WTC11 (cell line): ENCODE results near the gene ABHD3. TPM values are rescaled to one million over a fixed set of nuclear protein-coding genes. Genes with fewer than 3 reads are reported as not detected.

Experiments used
- ATAC-seq: fragments of 200-7000 bp; cut with Tn5 transposase; 2 replicates; pipeline ENCODE4 v1.10.0; 2021; ENCODE audit warnings: mild to moderate bottlenecking, moderate library complexity
- CTCF ChIA-PET: fragments of 300-600 bp; sonication (Branson Sonifier 250); formaldehyde crosslinking; loops from one replicate; lab custom pipeline; 2021; ENCODE audit warnings: antibody characterized with exemption; lab: Charles Lee
- POLR2A ChIA-PET: fragments of 350-600 bp; sonication (Branson Sonifier 250); formaldehyde crosslinking; loops from one replicate; lab custom pipeline; 2021; ENCODE audit warnings: antibody characterized with exemption; lab: Charles Lee
- DNase-seq: peaks from one replicate; pipeline ENCODE4 v3.0.0; 2021; ENCODE audit warnings: low spot score
- H3K27ac Mint-ChIP-seq: 2 replicates; pipeline ENCODE4 v1.8.0; 2021; ENCODE audit warnings: mixed read lengths
- H3K27me3 Mint-ChIP-seq: 2 replicates; pipeline ENCODE4 v1.8.0; 2021; ENCODE audit warnings: low read depth, mild to moderate bottlenecking, moderate library complexity, mixed read lengths
- H3K36me3 Mint-ChIP-seq: 2 replicates; pipeline ENCODE4 v1.8.0; 2021; ENCODE audit warnings: mixed read lengths
- H3K4me1 Mint-ChIP-seq: 2 replicates; pipeline ENCODE4 v1.8.0; 2022; ENCODE audit warnings: mixed read lengths
- H3K4me3 Mint-ChIP-seq: 2 replicates; pipeline ENCODE4 v1.8.0; 2021; ENCODE audit warnings: mild to moderate bottlenecking, moderate library complexity, mixed read lengths
- H3K9me3 Mint-ChIP-seq: 2 replicates; pipeline ENCODE4 v1.8.0; 2021; ENCODE audit warnings: mixed read lengths
- CBFB ChIP-seq: sonication (generic); formaldehyde crosslinking; IDR thresholded peaks from 2 replicates; pipeline ENCODE4 v1.8.1; 2022; ENCODE audit warnings: mild to moderate bottlenecking, low read depth, missing genetic modification reagents
- FOXK1 ChIP-seq: sonication (generic); formaldehyde crosslinking; IDR thresholded peaks from 2 replicates; pipeline ENCODE4 v1.8.0; 2022; ENCODE audit warnings: mild to moderate bottlenecking, moderate library complexity, missing genetic modification reagents
- FOXP1 ChIP-seq: sonication (generic); formaldehyde crosslinking; IDR thresholded peaks from 2 replicates; pipeline ENCODE4 v1.8.0; 2022; ENCODE audit warnings: missing genetic modification reagents, mild to moderate bottlenecking, moderate library complexity, borderline replicate concordance
- GABPB1 ChIP-seq: sonication (generic); formaldehyde crosslinking; IDR thresholded peaks from 2 replicates; pipeline ENCODE4 v1.8.1; 2023; ENCODE audit warnings: mild to moderate bottlenecking, missing genetic modification reagents
- KAT7 ChIP-seq: sonication (generic); formaldehyde crosslinking; IDR thresholded peaks from 2 replicates; pipeline ENCODE4 v1.8.1; 2023; ENCODE audit warnings: missing genetic modification reagents, mild to moderate bottlenecking, borderline replicate concordance
- MXD4 ChIP-seq: fragments of 250-450 bp; sonication (Bioruptor Pico); IDR thresholded peaks from 2 replicates; pipeline ENCODE4 v1.8.0; 2021; ENCODE audit warnings: mild to moderate bottlenecking, moderate library complexity, borderline replicate concordance
- NR3C1 ChIP-seq: sonication (generic); formaldehyde crosslinking; conservative IDR thresholded peaks from 2 replicates; pipeline ENCODE4 v1.8.1; 2023; ENCODE audit warnings: low read depth, mild to moderate bottlenecking, missing genetic modification reagents
- OVOL2 ChIP-seq: fragments of 250-450 bp; sonication (Bioruptor Pico); IDR thresholded peaks from 2 replicates; pipeline ENCODE4 v1.9.0; 2021; ENCODE audit warnings: mild to moderate bottlenecking, borderline replicate concordance
- TP53 ChIP-seq: sonication (generic); formaldehyde crosslinking; IDR thresholded peaks from 2 replicates; pipeline ENCODE4 v1.8.1; 2023; ENCODE audit warnings: mild to moderate bottlenecking, missing genetic modification reagents
- ZNF396 ChIP-seq: fragments of 250-450 bp; sonication (Bioruptor Pico); IDR thresholded peaks from 2 replicates; pipeline ENCODE4 v1.8.0; 2021; ENCODE audit warnings: mild to moderate bottlenecking, moderate library complexity, borderline replicate concordance
- total RNA-seq: library from RNA; stranded (reverse); gene quantifications from 3 replicates; pipeline ENCODE4 v1.2.3, GENCODE V29; 2021
- TF ChIP-seq, protein P1 (sequence below): sonication (generic); formaldehyde crosslinking; IDR thresholded peaks from 2 replicates; pipeline ENCODE4 v1.8.1; 2023; ENCODE audit warnings: mild to moderate bottlenecking, moderate library complexity, missing genetic modification reagents
- TF ChIP-seq, protein P2 (sequence below): sonication (generic); formaldehyde crosslinking; IDR thresholded peaks from 2 replicates; pipeline ENCODE4 v1.8.1; 2023; ENCODE audit warnings: mild to moderate bottlenecking, missing genetic modification reagents, borderline replicate concordance
- TF ChIP-seq, protein P3 (sequence below): fragments of 250-450 bp; sonication (Bioruptor Pico); IDR thresholded peaks from 2 replicates; pipeline ENCODE4 v1.9.0; 2021; ENCODE audit warnings: mild to moderate bottlenecking
- TF ChIP-seq, protein P4 (sequence below): sonication (generic); formaldehyde crosslinking; IDR thresholded peaks from 2 replicates; pipeline ENCODE4 v1.8.1; 2023; ENCODE audit warnings: mild to moderate bottlenecking, missing genetic modification reagents
- TF ChIP-seq, protein P5 (sequence below): sonication (generic); formaldehyde crosslinking; IDR thresholded peaks from 2 replicates; pipeline ENCODE4 v1.8.1; 2023; ENCODE audit warnings: mild to moderate bottlenecking, missing genetic modification reagents, moderate library complexity
- TF ChIP-seq, protein P6 (sequence below): fragments of 250-450 bp; sonication (Bioruptor Pico); IDR thresholded peaks from 2 replicates; pipeline ENCODE4 v1.9.0; 2021; ENCODE audit warnings: moderate library complexity, mild to moderate bottlenecking, inconsistent platforms, borderline replicate concordance

ABHD3 gene
- total RNA-seq, 1 experiment from 2014 or later = 11.1 TPM

DNA sequence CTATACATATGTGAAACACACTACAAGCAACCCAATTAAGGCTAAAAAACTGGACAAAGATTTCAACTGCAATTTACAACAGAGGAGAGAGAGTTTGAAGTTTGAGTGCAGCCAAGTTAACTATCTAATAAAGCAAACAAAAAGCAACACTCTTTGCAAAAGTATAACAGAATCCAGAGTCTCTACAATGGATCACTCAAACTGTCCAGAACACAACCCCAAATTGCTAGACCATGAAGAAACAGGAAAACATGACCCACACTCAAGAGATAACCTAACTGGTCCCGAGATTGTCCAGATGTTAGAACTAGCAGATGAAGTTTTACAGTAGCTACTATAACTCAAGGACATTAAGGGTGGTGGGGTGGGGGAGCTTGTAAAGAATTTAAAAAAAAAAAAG is 14.8 kb downstream of the ABHD3 start:
- Mint-ChIP-seq H3K9me3 (peaks cover 19% of the 10 kb centered on the region), H3K4me3 (no peak overlapping the region), H3K27ac (no peak overlapping the region), H3K4me1 (0 out of 2 replicates have a peak, but pooled peaks cover under 1% of the 10 kb centered on the region), H3K36me3 (peaks cover 33% of the 10 kb centered on the region), H3K27me3 (no peaks in the 10 kb centered on the region)
- ATAC-seq (no peak), DNase-seq (no peak)
- POLR2A ChIA-PET = interaction anchor here (0.6 kb wide), 1 partner anchor 173 kb away, joined by 4 read pairs; no protein-coding TSS in a partner anchor
- TF ChIP-seq FOXK1 (no peak), FOXP1 (no peak), TP53 (CRISPR knock-in tag) (no peak), GABPB1 (no peak), NR3C1 (CRISPR knock-in tag) (no peak), OVOL2 (CRISPR knock-in tag) (no peak), KAT7 (CRISPR knock-in tag) (no peak), CBFB (no peak), MXD4 (CRISPR knock-in tag) (no peak), ZNF396 (CRISPR knock-in tag) (no peak)
- TF ChIP-seq, protein P1, sequence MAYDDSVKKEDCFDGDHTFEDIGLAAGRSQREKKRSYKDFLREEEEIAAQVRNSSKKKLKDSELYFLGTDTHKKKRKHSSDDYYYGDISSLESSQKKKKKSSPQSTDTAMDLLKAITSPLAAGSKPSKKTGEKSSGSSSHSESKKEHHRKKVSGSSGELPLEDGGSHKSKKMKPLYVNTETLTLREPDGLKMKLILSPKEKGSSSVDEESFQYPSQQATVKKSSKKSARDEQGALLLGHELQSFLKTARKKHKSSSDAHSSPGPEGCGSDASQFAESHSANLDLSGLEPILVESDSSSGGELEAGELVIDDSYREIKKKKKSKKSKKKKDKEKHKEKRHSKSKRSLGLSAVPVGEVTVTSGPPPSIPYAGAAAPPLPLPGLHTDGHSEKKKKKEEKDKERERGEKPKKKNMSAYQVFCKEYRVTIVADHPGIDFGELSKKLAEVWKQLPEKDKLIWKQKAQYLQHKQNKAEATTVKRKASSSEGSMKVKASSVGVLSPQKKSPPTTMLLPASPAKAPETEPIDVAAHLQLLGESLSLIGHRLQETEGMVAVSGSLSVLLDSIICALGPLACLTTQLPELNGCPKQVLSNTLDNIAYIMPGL = no peak
- TF ChIP-seq, protein P2, sequence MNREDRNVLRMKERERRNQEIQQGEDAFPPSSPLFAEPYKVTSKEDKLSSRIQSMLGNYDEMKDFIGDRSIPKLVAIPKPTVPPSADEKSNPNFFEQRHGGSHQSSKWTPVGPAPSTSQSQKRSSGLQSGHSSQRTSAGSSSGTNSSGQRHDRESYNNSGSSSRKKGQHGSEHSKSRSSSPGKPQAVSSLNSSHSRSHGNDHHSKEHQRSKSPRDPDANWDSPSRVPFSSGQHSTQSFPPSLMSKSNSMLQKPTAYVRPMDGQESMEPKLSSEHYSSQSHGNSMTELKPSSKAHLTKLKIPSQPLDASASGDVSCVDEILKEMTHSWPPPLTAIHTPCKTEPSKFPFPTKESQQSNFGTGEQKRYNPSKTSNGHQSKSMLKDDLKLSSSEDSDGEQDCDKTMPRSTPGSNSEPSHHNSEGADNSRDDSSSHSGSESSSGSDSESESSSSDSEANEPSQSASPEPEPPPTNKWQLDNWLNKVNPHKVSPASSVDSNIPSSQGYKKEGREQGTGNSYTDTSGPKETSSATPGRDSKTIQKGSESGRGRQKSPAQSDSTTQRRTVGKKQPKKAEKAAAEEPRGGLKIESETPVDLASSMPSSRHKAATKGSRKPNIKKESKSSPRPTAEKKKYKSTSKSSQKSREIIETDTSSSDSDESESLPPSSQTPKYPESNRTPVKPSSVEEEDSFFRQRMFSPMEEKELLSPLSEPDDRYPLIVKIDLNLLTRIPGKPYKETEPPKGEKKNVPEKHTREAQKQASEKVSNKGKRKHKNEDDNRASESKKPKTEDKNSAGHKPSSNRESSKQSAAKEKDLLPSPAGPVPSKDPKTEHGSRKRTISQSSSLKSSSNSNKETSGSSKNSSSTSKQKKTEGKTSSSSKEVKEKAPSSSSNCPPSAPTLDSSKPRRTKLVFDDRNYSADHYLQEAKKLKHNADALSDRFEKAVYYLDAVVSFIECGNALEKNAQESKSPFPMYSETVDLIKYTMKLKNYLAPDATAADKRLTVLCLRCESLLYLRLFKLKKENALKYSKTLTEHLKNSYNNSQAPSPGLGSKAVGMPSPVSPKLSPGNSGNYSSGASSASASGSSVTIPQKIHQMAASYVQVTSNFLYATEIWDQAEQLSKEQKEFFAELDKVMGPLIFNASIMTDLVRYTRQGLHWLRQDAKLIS (CRISPR knock-in tag) = no peak
- TF ChIP-seq, protein P3, sequence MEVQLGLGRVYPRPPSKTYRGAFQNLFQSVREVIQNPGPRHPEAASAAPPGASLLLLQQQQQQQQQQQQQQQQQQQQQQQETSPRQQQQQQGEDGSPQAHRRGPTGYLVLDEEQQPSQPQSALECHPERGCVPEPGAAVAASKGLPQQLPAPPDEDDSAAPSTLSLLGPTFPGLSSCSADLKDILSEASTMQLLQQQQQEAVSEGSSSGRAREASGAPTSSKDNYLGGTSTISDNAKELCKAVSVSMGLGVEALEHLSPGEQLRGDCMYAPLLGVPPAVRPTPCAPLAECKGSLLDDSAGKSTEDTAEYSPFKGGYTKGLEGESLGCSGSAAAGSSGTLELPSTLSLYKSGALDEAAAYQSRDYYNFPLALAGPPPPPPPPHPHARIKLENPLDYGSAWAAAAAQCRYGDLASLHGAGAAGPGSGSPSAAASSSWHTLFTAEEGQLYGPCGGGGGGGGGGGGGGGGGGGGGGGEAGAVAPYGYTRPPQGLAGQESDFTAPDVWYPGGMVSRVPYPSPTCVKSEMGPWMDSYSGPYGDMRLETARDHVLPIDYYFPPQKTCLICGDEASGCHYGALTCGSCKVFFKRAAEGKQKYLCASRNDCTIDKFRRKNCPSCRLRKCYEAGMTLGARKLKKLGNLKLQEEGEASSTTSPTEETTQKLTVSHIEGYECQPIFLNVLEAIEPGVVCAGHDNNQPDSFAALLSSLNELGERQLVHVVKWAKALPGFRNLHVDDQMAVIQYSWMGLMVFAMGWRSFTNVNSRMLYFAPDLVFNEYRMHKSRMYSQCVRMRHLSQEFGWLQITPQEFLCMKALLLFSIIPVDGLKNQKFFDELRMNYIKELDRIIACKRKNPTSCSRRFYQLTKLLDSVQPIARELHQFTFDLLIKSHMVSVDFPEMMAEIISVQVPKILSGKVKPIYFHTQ (CRISPR knock-in tag) = no peak
- TF ChIP-seq, protein P4, sequence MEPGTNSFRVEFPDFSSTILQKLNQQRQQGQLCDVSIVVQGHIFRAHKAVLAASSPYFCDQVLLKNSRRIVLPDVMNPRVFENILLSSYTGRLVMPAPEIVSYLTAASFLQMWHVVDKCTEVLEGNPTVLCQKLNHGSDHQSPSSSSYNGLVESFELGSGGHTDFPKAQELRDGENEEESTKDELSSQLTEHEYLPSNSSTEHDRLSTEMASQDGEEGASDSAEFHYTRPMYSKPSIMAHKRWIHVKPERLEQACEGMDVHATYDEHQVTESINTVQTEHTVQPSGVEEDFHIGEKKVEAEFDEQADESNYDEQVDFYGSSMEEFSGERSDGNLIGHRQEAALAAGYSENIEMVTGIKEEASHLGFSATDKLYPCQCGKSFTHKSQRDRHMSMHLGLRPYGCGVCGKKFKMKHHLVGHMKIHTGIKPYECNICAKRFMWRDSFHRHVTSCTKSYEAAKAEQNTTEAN (CRISPR knock-in tag) = no peak
- TF ChIP-seq, protein P5, sequence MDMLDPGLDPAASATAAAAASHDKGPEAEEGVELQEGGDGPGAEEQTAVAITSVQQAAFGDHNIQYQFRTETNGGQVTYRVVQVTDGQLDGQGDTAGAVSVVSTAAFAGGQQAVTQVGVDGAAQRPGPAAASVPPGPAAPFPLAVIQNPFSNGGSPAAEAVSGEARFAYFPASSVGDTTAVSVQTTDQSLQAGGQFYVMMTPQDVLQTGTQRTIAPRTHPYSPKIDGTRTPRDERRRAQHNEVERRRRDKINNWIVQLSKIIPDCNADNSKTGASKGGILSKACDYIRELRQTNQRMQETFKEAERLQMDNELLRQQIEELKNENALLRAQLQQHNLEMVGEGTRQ = no peak
- TF ChIP-seq, protein P6, sequence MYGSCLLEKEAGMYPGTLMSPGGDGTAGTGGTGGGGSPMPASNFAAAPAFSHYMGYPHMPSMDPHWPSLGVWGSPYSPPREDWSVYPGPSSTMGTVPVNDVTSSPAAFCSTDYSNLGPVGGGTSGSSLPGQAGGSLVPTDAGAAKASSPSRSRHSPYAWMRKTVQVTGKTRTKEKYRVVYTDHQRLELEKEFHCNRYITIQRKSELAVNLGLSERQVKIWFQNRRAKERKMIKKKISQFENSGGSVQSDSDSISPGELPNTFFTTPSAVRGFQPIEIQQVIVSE = no peak
- CTCF ChIA-PET = interaction anchor here (0.6 kb wide), 1 partner anchor 657 kb away, joined by 3 read pairs; no protein-coding TSS in a partner anchor
